SU-DHL-6 (cell line): ENCODE data around the gene LYSET.

ENCODE experiments used
- CTCF ChIP-seq: fragments of 200-600 bp; sonication (generic); IDR thresholded peaks from one replicate; pipeline ENCODE4 v1.5.1; 2017; ENCODE audit warnings: antibody characterized with exemption, mild to moderate bottlenecking, low read length, moderate library complexity; ENCODE audit not compliant: insufficient read depth, poor library complexity, severe bottlenecking
- EZH2phosphoT487 ChIP-seq: fragments of 200-600 bp; sonication (generic), shearing (Covaris generic); conservative IDR thresholded peaks from 2 replicates; pipeline ENCODE4 v1.6.1; 2018; ENCODE audit warnings: mild to moderate bottlenecking, antibody characterized with exemption, low read length, moderate library complexity, mixed read lengths

DNA sequence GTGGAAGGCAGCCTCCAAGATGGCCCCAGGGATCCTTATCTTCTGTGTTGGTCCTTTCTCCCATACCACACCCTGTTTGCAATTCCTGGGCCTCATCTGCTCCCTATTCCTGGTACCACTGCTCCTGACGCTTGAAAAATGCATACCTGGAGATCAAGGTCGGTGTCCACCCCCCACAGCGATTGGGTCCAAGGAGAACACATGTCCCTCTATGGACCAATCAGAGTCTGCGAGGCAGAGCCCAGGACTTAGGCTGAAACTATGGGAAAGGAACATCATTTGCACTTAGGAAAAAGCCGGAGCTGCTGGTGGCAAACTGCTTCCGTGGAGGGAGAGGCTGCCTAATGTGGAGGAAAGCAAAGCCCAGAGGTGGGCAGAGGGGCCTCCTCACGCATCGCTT, 36.1 kb upstream of the LYSET start:
- no peak for TF ChIP-seq CTCF
- no peak for TF ChIP-seq EZH2phosphoT487
